ENCODE results near the gene ALPP.
"Not testable (repeated sequence)": the region's sequence is repeated elsewhere in the genome, so short reads cannot be mapped to it uniquely, and the experiment has no call there.

The ALPP gene

DNA sequence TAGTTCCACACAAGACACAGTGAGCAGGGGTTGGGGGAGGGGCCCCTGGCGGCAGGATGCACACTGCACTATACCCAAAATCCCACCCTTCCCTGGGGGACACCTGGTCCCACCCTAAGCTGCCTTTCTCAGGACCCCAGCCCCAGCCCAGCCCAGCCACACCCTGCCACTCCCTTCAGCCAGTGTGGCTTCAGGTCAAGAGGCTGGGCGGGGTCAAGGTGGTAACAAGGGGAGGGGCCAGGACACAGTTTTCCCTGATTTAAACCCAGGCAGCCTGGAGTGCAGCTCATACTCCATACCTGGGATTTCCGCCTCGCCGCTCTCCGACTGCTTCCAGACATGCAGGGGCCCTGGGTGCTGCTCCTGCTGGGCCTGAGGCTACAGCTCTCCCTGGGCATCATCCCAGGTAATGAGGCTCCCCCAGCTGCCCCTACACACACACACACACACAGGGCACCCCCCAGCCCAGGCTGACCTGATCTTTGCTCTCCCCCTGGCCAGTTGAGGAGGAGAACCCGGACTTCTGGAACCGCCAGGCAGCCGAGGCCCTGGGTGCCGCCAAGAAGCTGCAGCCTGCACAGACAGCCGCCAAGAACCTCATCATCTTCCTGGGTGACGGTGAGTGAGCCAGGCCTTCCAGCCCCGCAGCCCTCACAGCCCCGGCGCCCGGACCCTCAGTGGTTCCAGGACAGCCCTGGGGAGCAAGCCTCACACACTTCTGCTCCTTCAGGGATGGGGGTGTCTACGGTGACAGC, 28.2 kb downstream of the ALPP start, which contains the start of gene ALPG:
ALPG (plus strand) TSS at position 289 of the 755 bp plus-strand sequence; CDS start at position 340, 51 bp downstream.
- no peak for DNase-seq (ENCODE audit: low read depth)

DNA sequence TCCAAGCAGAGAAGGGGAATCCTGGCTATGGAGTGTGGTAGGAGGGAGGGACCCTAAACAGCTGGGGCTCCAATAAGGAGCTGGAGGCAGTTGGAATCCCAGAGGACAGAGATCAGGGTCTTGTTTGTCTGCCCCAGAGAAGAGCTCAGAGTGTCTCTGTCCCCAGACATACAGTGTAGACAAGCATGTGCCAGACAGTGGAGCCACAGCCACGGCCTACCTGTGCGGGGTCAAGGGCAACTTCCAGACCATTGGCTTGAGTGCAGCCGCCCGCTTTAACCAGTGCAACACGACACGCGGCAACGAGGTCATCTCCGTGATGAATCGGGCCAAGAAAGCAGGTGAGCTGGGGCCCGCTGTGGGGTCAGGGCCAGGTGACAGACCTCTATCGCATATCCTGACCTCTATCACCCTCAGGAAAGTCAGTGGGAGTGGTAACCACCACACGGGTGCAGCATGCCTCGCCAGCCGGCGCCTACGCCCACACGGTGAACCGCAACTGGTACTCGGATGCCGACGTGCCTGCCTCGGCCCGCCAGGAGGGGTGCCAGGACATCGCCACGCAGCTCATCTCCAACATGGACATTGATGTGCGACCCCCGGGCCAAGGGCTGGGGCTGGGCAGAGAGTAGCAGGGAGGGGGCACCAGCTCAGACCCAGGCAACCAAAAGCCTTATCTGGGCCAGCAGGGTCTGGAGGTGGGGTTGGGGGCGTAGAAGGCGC, 29.0 kb downstream of the ALPP start:
- not testable (repeated sequence) for DNase-seq (ENCODE audit: low read depth)

DNA sequence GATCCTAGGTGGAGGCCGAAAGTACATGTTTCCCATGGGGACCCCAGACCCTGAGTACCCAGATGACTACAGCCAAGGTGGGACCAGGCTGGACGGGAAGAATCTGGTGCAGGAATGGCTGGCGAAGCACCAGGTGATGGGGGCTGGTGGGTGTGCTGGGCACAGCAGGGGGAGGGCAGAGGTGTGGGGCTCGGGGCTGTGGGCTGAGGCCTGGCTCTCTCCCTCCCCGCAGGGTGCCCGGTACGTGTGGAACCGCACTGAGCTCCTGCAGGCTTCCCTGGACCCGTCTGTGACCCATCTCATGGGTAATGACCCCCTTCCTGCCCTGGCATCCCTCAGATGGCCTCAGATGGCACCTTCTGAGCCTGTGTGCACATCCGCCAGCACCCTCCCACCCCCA, 29.7 kb downstream of the ALPP start:
- not testable (repeated sequence) for DNase-seq (ENCODE audit: low read depth)

DNA sequence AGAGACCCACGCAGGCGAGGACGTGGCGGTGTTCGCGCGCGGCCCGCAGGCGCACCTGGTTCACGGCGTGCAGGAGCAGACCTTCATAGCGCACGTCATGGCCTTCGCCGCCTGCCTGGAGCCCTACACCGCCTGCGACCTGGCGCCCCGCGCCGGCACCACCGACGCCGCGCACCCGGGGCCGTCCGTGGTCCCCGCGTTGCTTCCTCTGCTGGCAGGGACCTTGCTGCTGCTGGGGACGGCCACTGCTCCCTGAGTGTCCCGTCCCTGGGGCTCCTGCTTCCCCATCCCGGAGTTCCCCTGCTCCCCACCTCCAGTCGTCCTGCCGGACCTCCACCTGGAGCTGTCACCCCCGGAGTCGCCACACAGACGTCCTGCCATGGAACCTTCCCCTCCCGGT, 31.1 kb downstream of the ALPP start:
- DNase-seq (ENCODE audit: low read depth), result not testable (repeated sequence)

DNA sequence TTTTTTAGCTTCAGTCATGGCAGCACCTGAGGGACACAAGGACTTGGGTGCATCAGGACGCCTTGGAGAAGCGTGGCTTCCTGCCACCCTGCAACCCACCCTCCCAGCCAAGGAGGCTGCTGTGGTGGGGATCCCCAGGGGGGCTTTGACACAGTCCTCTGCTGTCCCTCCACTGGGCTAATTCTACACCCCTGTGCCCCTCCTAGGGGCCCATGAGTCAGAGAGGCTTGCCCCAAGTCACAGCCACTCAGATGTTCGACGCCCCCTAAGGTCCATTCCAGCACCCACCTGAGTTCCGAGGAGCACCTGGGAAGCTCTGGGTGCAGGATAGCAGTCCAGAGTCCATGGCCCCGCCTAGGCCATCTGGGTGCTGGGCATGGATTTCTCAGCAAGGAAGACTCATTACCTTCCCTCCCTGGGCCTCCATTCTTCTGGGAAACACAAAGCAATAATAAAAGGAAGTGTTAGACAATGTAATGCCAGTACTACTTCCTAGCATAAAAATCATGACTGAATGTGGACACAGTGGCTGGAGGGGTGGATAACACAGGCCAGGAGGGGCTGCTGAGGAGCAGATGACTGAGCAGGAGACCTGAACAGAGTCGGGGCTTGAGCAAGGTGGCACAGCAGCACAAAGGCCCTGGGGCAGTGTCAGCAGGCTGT, 31.8 kb downstream of the ALPP start:
- DNase-seq (ENCODE audit: low read depth), result no peak

DNA sequence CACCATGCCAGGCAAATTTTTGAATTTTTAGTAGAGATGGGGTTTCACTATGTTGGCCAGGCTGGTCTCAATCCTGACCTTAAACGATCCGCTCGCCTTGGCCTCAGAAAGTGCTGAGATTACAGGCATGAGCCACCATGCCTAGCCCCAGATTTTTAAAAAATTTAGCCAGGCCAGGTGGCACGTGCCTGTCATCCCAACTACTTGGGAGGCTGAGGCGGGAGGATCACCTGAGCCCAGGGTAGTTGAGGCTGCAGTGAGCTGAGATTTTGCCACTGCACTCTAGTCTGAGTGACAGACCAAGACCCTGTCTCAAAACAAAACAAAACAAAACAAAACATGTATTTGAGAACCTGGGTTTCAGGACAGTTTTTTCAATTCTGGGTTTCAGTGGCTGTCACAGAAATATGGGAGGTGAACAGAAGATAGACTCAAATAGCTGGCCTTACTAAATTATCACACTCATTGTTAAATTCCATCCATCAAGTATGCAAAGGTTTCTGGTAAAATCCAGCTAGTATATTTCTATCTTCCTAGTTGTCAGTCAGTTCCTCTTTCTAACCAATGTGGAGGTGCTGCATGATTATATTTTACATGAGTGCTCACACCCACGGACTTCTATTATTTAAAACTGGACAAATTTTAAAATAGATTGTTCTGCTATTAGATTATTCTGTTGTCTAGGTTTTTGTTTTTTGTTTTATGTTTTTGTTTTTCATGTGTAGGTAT, 33.5 kb downstream of the ALPP start:
- no peak for DNase-seq (ENCODE audit: low read depth)

DNA sequence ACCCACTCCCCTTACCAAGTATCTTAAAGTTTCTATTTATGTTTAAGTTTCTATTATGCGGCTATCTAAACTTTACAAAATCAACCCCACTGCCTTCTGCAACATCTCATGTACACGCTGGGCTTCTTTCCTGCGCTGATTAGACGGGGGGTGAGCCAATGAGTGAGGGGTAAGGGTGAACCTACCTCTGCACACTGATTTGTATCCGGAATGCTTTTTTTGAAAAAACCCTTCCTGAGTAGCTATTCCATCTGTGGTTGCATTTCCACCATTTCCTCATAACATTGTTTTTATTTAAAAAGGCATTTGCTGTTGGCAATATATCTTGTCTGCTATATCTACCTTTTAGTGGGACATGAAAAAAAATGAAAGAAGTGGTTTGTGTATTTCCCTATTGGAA, 34.4 kb downstream of the ALPP start:
- no peak for DNase-seq (ENCODE audit: low read depth)

DNA sequence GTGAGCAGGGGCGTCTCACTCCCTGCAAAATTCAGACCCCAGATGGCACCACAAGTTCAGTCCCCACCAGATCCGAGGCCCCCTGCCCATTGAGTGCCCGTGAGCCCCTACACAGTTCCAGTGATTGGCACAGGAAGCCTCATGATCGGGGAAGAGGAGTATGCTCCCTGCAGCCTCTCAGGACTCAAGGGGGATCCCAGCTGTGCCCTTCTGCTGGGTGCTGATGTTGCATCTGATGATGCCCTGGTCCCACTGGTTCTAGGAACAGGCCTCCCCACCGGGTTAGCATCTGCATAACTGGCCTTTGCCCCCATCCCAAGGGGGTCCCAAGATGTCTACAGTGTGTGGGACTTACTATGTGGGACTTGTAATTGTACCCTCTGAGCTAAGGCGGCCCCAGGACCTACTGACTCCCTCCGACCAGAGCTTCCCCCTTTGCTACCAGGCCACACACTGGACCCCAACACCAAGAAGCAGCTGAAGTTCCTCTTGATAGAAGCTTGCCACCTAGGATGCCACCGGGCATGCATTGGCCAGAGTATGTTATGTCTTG, 36.7 kb downstream of the ALPP start:
- no peak for DNase-seq (ENCODE audit: low read depth)

DNA sequence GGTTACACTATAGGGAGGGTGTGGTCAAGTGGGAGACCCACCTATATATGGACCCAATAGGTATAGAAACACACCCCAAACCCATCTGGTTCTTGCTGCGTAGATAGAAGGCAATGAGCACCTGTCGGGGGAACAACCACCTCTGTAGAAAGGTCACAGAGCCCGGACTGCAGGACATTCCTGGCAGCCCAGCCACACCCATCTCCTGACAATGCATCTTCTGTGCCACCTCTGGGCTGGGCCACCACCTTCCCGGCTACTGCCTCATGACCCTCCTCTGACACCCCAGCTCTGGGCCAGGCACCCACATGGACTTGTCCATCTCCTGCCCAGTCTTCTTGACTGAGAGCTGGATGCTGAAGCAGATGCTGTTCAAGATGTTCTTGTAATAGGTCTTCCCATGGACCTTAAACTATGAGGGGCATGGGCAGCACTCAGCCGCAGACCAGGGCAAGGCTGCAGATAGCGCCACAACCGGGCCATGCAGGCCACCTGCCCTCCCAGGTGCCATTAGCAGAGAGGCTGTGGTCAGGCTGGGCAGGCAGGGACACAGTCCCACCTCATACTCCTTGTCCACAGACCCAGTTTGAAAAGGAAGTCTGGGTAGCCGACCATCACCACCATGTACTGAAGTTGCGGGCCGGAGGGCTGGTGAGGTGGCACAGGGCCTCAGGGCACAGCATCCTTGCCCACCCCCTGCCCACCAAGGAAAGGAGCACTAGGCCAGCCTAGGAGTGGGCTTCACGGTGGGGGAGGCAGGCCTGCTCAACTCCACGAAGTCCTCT, 37.4 kb downstream of the ALPP start:
- DNase-seq (ENCODE audit: low read depth), result no peak

DNA sequence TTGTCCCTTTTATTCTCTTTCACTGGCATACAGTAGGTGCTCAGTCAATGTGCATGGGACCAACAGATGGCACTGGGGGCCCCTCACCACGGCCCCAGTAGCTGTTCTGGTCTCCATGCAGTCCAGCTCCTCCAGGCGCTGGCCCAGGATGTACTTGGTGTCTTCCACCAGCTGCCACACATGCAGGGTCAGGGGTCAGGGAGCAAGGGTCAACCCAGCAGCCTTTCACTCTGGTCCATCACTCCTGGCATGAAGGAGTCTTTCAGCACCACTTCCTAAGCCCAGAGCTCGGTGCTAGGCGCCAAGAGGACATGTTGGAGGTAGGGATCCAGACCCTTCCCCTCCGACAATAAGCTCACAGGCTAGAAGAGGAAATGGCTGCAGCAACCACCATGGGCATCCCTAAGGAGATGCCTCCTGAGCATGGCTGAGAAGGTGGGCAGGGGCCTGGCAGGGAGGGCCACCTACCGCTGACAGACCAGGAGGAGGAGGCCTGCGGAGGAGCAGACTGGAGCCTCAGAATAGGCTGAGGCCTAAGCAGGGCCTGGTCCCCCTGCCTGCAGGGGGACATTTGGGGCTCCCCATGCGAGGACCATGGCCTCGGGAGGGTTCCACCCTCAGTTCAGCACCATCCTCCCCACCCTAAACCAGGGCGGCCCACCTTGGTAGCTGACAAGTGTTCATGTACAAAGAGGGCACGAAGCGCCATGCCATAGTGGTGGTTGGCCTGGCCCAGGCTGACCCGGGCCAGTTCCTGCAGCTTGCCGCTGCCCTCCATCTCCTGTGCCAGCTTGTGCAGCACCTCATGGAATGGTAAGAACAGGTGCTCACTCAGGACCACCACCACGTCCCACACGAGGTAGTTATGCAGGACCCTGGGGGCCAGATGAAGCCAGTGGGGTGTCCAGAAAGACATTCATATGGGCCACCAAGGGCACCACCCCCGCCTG, 38.2 kb downstream of the ALPP start:
- no peak for DNase-seq (ENCODE audit: low read depth)

DNA sequence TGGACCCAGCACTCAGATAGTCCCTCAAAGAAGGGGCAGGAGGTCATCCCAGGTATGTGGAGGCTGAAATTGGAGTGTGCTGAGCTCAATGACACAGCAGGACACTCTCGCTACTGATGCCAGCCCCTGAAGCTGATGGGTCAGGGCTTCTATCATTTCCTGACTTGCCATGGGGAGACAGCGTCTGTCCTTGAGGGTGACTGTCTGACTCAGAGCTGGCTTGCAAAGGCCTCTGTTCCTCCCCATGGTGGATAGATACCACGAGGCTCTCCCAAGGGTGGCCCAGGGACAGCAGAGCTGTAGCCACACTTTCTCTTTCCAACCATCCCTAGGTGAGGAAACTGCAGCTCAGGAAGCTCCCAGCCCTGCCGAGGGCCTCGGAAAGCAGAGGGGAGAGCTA, 38.9 kb downstream of the ALPP start:
- no peak for DNase-seq (ENCODE audit: low read depth)

DNA sequence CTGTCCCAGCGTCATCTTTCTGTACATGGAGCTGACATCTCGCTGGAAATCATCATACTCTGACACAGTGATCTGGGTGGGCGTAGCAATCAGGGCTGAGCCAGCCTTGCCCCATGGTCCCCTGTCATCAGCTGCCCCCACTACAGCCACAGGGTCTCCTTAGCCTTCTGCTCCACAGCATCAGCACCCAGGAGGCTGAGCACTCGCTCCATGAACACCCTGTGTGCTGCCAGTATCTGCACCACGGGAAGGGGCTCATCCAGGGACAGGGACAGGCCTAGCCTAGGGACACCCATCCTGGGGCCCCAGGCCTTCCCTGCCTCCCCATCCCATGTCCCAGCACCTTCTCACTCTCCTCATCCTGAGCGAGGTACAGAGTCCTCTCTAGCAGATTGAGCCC, 39.5 kb downstream of the ALPP start:
- no peak for DNase-seq (ENCODE audit: low read depth)

DNA sequence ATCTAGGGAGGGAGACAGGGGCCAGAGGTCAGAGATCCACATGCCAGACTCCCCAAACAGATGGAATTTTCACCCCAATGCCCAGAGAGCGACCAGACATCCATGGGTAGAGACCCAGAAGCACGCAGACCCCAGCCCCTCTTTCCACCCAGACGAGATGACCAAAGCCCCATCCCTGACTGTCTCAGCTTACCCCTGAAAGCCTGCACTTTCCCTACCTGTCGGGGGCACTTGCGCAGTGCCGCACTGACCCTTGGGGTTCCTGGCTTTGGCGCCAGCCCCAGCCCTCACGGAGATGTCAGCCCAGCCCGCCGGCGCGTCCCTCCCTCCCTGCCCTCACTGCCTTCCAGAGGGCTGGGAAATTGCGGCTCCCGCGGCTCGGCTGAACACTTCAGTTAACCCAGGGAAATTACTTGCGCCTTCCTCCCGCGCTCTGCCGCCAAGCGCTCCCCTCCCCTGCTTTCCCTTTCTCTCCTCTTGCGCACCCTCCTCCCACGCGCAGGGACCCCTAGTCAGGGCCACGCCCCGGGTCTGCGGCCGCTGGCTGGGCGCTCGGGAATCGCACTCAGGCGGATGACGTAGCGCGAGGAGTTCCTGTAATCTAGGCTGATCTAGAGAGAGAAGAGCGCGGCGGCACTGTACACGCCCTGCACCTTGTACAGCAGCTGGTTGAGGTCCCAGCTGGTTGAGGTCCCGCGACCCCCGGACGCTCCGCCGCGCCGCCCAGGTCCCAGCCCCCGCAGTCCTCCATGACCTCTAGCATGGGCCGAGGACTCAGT, 40.1 kb downstream of the ALPP start:
- no peak for DNase-seq (ENCODE audit: low read depth)

DNA sequence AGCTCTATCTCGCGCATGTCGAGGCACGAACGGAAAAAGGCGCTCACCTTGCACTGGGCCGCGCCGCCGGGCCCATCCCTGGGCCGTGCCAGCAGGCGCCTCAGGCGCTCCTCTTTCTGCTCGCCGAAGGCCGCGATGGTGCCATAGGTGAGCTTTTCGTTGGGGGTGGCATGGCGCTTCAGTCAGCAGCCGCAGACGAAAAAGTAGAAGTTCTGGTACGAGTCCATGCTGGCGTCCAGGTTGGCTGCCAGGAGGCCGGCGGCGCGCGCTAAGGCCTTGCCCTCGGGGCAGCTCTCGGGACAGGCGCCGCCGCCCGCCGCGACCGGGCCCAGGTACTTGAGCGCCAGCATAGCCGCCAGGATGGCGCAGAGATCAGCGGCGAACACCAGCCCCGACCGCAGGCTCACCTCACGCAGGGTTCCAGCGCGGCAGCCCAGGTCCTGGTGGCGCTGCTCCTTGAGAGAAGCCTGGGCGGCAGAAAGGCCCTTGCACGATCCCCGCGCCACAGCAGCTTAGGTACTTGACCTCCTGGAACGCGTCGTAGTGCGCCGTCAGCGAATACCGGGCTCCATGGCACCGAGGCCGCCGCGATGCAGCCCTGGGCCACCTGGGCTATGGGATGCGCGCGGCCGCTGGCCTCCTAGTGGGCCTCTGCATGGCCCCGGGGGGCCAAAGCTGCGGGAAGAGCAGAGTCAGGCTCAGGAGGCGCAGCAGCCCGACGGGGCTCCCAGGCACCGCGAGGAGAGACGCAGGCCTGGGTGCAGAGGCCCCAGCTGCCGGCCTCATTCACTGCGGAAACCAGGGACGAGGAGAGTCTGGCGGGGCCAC, 40.9 kb downstream of the ALPP start:
- no peak for DNase-seq (ENCODE audit: low read depth)

DNA sequence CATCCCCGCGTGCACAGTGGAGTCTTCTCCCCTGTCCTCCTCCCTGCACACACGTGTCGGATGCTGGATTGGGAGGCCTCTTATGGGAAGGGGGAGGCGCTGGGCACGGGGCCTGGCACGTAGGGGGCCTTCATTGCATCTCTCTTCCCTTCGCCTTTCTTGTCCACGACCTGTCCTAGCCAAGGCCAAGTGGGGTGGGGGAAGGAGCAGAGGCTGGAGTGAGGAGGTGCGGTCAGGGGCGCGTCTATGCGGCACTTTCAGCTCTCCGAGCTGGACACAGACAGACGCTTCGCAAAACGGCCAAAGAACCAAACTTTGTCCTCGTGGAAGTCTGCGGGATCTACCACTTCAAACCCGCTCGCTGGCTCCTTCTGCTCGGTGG, 41.5 kb downstream of the ALPP start:
- DNase-seq (ENCODE audit: low read depth), result no peak

DNA sequence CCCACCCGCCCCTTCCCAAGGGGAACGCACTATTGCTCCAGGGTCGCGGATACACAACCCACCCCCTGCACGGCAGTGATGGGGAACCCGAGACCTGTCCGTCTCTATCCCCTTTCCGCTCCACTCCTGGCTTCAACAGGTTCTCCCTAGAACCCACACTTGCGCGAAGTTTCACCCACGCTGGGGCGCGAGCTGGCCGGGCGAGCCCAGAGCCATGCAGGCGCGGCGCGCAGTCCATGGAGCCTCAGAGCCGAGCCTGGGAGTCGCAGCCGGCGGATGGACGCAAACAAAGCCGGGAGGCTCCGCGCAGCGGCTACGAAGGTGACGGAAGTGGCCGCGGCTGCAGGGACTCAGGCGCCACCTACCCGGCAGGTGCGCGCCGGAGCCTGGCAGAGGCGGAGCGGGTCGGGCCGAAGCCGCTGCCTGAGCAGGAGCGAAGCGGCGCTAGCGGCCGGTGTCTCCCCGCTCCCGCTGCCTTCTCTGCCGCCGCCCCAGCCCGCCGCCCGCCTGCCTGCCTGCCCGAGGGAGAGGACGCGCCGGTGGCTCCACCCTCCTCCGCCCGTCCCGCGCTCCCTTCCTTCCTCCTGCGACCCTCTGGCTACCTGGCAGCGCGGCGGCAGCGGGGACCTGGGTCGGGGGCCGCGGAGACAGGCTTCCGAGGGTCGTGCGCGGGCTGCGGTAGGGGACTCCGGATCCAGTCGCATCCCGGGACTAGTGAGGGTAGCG, 42.1 kb downstream of the ALPP start:
- DNase-seq (ENCODE audit: low read depth), result no peak

DNA sequence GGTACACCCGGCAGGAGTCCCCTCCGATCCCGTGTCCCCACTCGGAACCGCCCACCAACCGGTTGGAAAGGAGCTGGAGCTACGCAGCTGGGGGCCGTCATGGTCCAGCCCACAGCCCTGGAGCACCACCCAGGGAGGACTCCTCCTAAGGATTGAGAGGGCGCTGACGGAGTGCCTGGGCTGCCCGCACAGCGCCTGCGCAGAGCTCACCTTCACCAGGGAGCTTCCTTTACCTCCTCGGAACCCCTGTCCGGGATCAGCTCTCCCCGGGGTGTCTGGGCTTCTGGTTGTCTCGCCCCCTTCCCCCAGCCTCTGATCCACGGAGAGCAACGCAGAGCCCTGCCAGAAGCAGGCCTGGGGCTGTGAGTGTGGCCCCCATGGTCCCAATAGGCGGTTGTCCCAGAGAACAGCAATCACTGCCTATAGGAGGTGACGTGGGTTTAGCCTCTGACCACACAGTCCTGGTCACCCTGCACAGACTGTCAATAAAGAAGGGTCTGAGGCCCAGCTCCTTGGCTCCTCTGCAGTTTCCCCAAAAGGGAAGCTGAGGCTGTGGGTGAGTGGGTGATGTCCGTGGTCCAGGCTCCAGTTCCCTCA, 42.7 kb downstream of the ALPP start:
- DNase-seq (ENCODE audit: low read depth), result no peak

Data from T follicular helper cell (primary cell).